Measurements from ENCODE around the gene LEAP2. TPM values are rescaled to one million over a fixed set of nuclear protein-coding genes. Genes with fewer than 3 reads are reported as not detected.

Gene LEAP2
- total and polyA plus RNA-seq, 2 of the 8 experiments (the other 6 are each of a cell fraction or from before 2014, with no cell fraction given): 1.8 to 2.9 TPM

DNA sequence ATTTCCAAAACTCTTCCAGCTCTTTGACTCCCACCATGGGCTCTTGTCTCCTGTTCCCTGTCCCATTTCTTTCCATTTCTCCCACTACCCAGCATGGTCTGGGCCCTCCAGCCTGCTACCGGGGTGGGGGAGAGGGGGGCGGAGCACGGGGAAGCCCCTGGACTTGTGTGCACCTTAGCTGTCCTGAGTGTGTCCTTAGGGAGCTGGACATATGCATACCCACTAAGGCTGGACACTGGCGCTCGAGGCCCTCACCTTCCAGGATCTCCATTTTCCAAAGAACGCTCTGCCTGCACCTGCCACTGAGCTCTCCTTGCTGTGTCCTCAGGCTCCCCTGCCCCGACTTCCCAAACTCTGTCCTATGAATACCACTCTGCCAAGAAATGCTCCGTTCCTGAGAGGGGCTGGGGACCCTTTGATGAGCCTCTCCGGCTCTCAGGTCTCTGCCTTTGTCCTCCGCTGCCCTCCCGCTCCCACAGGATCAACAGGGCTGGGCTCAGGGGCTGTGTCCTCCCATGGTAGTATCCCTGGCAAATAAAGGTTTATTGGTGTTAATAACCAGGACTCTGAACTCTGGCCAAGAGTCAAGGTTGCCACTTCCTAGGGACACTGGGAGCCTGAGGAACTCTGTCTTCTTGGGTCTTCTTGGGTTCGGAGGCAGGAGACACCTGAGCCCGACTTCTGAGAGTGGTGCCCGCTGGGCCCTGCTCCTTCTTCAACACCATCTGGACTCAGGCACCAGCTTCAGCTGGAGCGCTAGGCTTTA, 42.2 kb upstream of the LEAP2 start:
- H2AFZ ChIP-seq (ENCODE audit: low read length): no peak overlapping the region
- H3K79me1 ChIP-seq (ENCODE audit: low read depth, low read length): no peaks in the 10 kb centered on the region
- no peak overlapping the region for H3K23ac ChIP-seq (ENCODE audit: insufficient read length)
- DNase-seq (ENCODE audit: low read depth in 1 of 2, low spot score in 2 of 2) (no peak), FAIRE-seq (no peak)
- peaks cover 25 to 53% (median 47%) of the 10 kb centered on the region in 4 experiments for H3K27me3 ChIP-seq (replicated peaks in 1 of 4; ENCODE audit: control insufficient read depth in 3 of 4, extremely low read depth in 1 of 4, insufficient read depth in 3 of 4, low read length in 3 of 4)
- H2BK5ac ChIP-seq (ENCODE audit: low read depth, low read length): no peak overlapping the region
- H3K4ac ChIP-seq (replicated peaks; ENCODE audit: insufficient read length, low read depth, low read length): no peak overlapping the region
- no peak overlapping the region for H4K5ac ChIP-seq (ENCODE audit: insufficient read length, low read depth, low read length)
- no peaks in the 10 kb centered on the region for H3K79me2 ChIP-seq (ENCODE audit: control insufficient read depth in 1 of 2, insufficient read depth in 2 of 2, low read length in 2 of 2)
- H4K91ac ChIP-seq (replicated peaks; ENCODE audit: insufficient read length, low read length): no peak overlapping the region
- 66% methylated on average over 15 of the region's 15 CpGs; no CpG with 5 or more reads in 1 of the 2 experiments for WGBS, 2 experiments (ENCODE audit: extremely low coverage in 1 of 2, insufficient coverage in 1 of 2, insufficient read length in 1 of 2, insufficient replicate concordance in 2 of 2, low coverage in 1 of 2, low lambda C conversion rate in 2 of 2, missing lambda C conversion rate in 1 of 2)
- ChIA-PET CTCF (ENCODE audit: partially characterized antibody) (interaction anchor here (0.6 to 25.6 kb wide), 10 partner anchors 8 to 198 kb away, joined by 3 to 465 read pairs (median 3); partner anchors contain the start of genes CCNI2, GDF9, LEAP2 and UQCRQ), POLR2A (ENCODE audit: partially characterized antibody) (interaction anchor here (0.7 to 2.4 kb wide), 7 partner anchors 18 to 52 kb away, joined by 3 to 7 read pairs (median 4); partner anchors contain the start of genes GDF9, SOWAHA and UQCRQ)
- no peak overlapping the region for H2BK120ac ChIP-seq (replicated peaks; ENCODE audit: low read depth, low read length)
- H3K9ac ChIP-seq (replicated peaks in 1 of 4; ENCODE audit: extremely low read depth in 1 of 4, low read depth in 3 of 4, low read length in 3 of 4): no peak overlapping the region
- no peak overlapping the region for H3K56ac ChIP-seq (replicated peaks; ENCODE audit: insufficient read length, low read depth, low read length)
- no peaks in the 10 kb centered on the region for H3K9me3 ChIP-seq (ENCODE audit: insufficient read depth in 2 of 2, low read depth in 1 of 2, low read length in 1 of 2)
- no peak overlapping the region for H2AK5ac ChIP-seq (ENCODE audit: low read depth, low read length)
- H3K4me2 ChIP-seq (ENCODE audit: insufficient read depth in 1 of 2, low read depth in 2 of 2, low read length in 2 of 2): peak overlapping the region; percentile 12 to 81; a peak in 3 of 4 replicates
- H4K20me1 ChIP-seq (replicated peaks in 1 of 2; ENCODE audit: control insufficient read depth in 1 of 2, insufficient read depth in 2 of 2, low read length in 2 of 2): no peaks in the 10 kb centered on the region
- no peak overlapping the region for H3K14ac ChIP-seq (ENCODE audit: insufficient read length)
- no peak overlapping the region for H4K8ac ChIP-seq (ENCODE audit: extremely low read depth, insufficient read depth, low read length)
- no peak overlapping the region for H3K27ac ChIP-seq (ENCODE audit: low read depth, low read length)
- H3K23me2 ChIP-seq (ENCODE audit: low read depth, low read length): peaks cover 4% of the 10 kb centered on the region; the same call in 1 of the 2 replicates
- no peak overlapping the region for H3K18ac ChIP-seq (ENCODE audit: extremely low read depth, low read length)
- peak overlapping the region; percentile 35 to 70 (median 40); a peak in 5 of 8 replicates for H3K4me3 ChIP-seq (ENCODE audit: extremely low read depth in 1 of 4, insufficient read depth in 2 of 4, low read depth in 3 of 4, low read length in 4 of 4)
- no peak overlapping the region for H2BK20ac ChIP-seq (ENCODE audit: low read length)
- H2BK12ac ChIP-seq (ENCODE audit: low read depth, low read length): no peak overlapping the region
- no peak overlapping the region for H2BK15ac ChIP-seq (ENCODE audit: low read length)
- no peaks in the 10 kb centered on the region for H3K36me3 ChIP-seq (ENCODE audit: control insufficient read depth in 2 of 4, insufficient read depth in 4 of 4, low read length in 3 of 4)
- peaks cover 0 to 7% (median 5%) of the 10 kb centered on the region in 4 experiments; a peak in 6 of 7 replicates for H3K4me1 ChIP-seq (replicated peaks in 1 of 4; ENCODE audit: control insufficient read depth in 3 of 4, insufficient read depth in 4 of 4, low read length in 3 of 4)
- TF ChIP-seq, protein P1, sequence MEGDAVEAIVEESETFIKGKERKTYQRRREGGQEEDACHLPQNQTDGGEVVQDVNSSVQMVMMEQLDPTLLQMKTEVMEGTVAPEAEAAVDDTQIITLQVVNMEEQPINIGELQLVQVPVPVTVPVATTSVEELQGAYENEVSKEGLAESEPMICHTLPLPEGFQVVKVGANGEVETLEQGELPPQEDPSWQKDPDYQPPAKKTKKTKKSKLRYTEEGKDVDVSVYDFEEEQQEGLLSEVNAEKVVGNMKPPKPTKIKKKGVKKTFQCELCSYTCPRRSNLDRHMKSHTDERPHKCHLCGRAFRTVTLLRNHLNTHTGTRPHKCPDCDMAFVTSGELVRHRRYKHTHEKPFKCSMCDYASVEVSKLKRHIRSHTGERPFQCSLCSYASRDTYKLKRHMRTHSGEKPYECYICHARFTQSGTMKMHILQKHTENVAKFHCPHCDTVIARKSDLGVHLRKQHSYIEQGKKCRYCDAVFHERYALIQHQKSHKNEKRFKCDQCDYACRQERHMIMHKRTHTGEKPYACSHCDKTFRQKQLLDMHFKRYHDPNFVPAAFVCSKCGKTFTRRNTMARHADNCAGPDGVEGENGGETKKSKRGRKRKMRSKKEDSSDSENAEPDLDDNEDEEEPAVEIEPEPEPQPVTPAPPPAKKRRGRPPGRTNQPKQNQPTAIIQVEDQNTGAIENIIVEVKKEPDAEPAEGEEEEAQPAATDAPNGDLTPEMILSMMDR (IDR thresholded peaks at IDR 0.05; ENCODE audit: control extremely low read depth in 1 of 3, insufficient read depth in 1 of 3, low read depth in 1 of 3, low read length in 3 of 3): no peak
- TF ChIP-seq KDM4A (IDR thresholded peaks at IDR 0.05; ENCODE audit: low read depth, low read length, severe bottlenecking) (no peak), EGR1 (IDR thresholded peaks at IDR 0.05; ENCODE audit: borderline replicate concordance, low read depth, low read length) (no peak), GTF2F1 (IDR thresholded peaks at IDR 0.05; ENCODE audit: borderline replicate concordance, low read depth, low read length) (no peak), POLR2AphosphoS5 (IDR thresholded peaks at IDR 0.05; ENCODE audit: low read depth, low read length) (no peak), POU5F1 (IDR thresholded peaks at IDR 0.05; ENCODE audit: low read depth, low read length) (no peak)
- TF ChIP-seq, protein P2, sequence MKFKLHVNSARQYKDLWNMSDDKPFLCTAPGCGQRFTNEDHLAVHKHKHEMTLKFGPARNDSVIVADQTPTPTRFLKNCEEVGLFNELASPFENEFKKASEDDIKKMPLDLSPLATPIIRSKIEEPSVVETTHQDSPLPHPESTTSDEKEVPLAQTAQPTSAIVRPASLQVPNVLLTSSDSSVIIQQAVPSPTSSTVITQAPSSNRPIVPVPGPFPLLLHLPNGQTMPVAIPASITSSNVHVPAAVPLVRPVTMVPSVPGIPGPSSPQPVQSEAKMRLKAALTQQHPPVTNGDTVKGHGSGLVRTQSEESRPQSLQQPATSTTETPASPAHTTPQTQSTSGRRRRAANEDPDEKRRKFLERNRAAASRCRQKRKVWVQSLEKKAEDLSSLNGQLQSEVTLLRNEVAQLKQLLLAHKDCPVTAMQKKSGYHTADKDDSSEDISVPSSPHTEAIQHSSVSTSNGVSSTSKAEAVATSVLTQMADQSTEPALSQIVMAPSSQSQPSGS (IDR thresholded peaks at IDR 0.05; ENCODE audit: low read length): no peak

All from H1 (cell line).